ENCODE data around the gene SYTL5.

SYTL5 gene

DNA sequence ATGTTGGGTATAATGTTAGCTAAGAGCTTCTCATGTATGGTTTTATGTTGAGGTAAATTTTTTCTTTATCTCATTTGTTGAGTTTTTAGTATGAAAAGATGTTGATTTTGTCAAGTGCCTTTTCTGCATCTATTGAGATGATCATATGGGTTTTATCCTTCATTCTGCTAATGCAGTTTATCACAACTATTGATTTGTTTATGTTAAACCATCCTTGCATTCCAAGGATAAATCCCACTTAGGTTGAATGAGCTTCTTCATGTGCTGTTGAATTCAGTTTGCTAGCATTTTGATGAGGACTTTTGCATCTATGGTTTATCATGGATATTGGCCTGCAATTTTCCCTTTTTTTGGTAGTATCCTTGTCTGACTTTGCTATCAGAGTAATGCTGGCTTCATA, 93.3 kb downstream of the SYTL5 start:
- no peak for DNase-seq

DNA sequence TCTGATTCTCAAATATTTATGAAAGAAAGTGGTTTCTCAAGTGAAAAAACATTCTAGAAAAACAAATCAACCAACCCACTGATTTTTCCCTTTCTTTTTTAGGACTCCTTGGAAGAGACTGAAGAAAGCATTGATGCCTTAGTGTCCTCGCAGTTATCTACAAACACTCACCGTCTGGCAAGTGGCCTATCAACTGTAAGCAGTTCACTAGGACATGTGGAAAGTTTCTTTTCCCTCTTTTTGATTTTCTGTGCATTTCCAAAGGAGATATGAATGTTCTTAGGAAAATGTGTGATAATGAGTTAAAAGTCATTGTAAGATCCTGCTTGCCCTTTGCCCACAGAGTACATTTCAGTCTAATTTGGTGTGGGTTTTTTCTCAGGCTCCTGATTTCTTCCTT, 95.9 kb downstream of the SYTL5 start:
- DNase-seq: no peak

DNA sequence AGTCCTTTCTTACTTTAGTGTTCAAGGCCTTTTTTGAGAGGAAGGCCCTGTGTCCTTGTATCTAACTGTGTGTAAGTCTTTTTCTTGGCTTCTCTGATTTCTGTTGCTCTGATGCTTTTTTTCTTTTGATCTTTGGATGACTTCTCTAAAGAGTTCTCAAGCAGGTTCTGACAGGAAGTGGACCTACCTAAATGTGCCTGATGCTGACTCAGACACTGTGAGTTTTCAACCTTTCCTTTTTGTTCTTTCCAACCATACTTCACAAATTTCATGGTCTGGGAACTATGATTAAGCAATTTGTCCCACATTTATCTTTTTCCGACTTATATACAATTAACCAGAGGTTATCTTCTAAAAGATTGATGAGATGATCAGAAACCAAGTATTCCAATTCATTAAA, 96.5 kb downstream of the SYTL5 start:
- DNase-seq: no peak

DNA sequence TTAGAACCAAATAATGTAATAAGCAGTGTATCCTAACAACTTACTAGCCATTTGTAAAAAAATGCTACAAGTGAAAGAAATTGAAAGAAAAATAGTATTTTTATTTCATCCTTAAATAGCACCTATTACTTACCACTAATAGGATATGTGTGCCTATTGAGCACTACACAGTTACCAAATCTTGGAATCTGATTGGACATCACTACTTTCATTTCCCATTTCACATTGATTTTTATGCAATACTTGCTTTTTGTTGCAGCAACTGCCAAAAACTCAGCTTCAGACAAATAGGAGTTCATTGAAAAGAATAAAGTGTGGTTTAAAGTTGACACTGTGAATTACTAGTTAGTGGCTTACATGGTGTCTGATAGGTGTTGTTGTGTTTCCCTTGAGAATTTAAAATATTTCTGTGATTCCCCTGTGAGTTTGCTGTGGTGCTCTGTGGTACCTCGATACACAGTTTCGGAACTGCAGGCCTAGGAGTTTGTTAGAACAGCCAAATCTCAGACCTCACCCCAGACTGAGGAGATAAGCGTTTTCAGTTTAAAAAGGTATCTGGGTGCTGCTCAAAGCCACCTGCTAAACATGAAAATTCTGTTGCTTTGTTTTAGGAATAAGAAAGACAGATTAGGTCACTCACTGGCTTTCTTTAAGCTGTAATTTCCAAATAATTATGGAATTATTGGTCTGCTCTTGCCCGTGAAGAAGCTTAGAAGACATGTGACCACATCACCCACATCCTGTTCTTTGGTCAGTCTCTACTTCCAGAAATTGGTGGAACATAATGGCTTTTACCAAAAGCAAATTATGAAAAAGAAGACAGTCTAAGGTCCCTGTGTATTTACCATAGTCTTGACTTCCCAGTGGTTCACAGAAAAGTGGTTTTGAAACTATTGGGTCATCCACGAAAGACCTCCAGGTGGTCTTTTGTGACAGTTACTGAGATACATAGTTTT, 97.8 kb downstream of the SYTL5 start:
- DNase-seq: no peak

DNA sequence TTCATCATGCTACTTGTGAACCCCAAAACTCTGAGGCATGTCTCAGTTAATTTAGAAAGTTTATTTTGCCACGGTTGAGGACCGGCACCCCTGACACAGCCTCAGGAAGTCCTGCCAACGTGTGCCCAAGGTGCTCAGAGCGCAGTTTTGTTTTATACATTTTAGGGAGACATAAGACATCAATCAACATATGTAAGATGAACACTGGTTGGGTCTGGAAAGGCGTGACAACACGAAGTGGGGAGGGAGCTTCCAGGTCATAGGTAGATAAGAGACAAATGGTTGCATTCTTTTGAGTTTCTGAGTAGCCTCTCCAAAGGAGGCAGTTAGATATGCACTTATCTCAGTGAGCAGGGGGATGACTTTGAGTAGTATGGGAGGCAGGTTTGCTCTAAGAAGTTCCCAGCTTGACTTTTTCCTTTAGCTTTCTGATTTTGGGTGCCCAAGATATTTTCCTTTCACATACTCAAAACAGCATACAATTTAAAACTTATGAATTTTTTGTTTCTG, 98.9 kb downstream of the SYTL5 start:
- no peak for DNase-seq

DNA sequence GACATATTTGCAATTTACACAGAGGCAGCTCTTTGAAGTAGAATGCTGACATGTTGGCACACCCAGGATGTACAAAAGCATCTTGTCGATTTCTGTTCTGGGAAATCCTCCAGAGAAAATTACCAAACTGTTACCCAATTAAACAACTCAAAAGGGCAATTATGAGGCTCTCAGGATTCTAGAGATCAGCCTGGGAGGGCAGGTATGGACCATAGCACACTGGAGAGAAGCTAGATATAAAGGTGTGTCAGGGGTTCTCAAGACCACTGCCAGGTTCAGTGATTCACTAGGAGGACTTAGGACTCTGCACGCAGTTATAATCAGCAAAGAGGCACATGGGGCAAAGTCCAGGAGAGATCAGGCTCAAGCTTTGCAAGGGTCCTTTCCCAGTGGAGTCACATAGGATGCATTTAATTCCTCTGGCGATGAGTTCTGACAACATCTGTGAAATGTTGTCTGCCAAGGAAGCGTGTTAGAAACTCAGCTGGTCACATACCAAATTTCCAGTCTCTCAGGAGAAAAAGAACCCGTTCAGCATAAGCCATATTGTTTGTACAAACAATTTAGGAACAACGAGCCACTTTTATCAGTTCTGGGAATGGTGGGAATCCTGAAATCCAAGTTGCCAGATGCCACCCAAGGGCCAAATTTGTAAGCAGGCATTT, 100.8 kb downstream of the SYTL5 start:
- no peak for DNase-seq

DNA sequence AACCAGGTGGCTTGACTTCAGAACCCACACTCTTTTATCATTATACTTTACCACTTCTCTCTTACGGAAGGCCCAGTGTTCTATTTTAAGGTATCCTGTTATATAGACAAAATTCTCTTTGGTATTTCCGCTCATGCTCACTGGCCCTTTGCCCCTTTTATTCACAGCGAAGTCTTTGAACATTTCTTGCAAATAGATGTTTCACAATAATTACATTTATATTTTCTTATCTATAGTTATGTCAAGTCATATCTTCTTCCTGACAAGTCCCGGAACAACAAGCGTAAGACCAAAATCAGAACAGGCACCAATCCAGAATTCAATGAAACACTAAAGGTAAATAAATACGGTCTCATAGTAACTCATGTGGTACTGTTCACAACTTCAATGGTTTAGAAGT, 102.0 kb downstream of the SYTL5 start:
- DNase-seq: no peak

DNA sequence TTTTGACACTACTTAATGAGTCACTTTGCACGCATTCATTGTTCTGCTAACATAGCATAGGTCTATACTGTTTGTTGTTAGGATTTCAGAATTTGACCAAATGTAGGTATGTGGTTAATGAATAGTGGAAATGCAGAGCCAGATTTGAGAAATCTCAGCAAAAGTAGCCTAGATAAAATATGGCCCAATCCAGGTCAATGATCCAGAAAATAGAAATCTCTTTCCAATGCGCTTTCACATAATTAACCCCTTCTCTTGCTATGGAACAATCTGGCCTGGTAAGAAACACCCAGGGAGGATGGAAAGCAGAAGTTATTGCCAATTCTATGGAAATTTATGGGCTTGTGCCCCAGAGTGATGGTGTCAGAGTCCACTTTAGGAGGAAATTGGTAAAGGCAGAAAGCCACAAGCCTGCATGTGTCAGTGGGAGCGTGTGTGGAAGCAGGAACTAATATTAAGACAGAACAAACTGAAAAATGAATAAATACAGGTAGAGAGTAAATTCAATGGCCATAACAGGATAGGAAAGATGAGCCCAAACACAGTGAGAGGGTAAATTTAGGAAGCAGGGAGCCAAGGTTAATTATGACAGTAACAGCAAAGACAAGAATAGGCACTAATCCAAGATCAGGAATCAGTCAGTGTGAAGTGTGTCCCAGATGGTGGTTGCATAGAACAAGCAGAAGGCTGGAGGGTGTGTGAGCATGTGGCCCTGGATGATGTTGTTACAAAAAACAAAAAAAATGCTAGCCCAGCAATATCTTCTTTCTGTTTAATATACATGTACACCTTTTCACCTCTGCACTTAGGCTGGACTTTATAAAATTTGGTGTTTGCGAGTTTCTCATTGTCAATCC, 102.9 kb downstream of the SYTL5 start:
- no peak for DNase-seq

DNA sequence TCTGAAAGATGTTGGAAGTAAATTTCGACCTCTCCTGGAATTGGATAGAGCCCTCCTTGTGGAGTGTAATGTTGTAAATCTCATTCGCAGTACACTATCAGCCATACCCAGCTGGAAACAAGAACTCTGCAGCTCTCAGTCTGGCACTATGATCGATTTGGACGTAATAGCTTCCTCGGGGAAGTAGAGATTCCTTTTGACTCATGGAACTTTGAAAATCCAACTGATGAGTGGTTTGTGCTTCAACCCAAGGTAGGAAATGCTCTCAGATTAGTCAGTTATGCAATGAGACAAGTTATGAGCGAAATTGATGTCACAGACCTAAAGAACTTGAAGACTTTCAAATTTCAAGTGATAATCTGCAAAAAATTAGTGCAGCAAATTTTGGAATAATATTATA, 103.9 kb downstream of the SYTL5 start:
- no peak for DNase-seq

DNA sequence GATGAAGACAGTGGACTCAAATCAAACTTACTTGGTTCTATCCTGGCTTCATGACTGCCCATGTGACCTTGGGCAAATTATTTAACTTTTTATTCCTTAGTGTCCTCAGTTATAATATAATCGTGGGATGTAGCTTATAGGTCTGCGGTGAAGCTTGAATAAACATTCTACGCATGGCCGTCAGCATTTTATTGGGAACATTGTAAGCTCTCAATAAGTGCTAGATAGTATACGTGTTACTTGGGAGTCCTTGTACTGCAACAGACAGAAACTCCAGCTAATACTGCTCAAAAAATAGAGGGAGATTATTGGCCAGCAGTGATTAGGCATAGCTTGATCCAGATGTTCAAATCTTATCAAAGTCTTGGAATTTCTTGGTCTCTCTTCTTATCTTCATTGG, 104.8 kb downstream of the SYTL5 start:
- no peak for DNase-seq

DNA sequence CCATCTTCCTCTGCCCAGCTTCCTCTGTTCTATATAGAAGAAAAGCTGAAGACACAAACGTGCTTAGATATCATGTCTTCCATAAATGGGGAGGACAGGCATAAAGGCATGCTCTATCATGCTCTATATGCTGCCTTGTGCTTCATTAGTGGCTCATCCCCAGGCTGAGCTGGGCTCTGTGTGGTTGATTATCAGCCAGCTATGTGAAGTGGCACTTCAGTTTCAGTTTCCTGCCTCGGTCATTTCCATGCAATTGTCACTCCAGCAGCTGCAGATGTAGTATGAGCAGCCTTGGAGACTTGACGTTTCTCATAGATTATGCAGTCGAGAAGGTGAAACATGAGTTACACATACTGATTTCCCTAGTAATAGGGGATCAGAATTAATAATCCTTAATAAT, 106.2 kb downstream of the SYTL5 start:
- DNase-seq: no peak

DNA sequence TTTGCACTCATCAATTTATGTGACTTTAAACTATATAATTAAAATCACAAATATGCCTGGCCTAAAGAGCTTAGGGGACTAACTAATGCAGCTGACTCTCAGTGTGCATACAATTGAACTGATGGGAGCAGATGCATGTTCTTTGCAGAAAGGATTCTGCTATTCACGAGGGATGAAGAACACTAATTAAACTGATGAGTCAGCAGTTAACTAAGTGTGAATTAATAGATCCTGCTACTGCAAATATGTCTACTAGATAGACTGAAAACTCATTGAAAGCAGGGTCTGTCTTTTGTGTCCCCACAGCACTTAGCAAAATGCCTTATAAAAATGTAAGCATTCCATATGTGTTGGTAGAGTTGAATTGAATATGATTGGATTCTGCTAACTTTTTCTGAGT, 110.4 kb downstream of the SYTL5 start:
- DNase-seq: no peak

DNA sequence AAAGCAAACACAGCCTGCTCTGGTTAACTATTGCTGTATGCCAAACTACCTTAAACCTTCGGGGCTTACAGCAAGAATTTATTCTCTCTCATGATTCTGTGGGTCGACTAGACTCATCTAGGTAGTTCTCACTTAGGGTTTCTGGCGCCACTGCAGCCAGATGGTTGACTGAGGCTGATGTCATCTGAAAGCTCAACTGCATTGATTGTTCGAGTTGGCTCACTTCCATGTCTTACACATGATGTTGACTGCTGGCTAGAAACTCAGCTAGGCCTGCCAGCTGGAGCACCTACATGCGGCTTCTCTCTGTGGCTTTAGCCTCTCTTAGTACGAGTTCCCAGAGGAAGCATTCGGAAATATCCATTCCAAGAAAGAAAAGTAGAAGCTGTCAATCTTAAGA, 111.1 kb downstream of the SYTL5 start:
- DNase-seq: no peak

DNA sequence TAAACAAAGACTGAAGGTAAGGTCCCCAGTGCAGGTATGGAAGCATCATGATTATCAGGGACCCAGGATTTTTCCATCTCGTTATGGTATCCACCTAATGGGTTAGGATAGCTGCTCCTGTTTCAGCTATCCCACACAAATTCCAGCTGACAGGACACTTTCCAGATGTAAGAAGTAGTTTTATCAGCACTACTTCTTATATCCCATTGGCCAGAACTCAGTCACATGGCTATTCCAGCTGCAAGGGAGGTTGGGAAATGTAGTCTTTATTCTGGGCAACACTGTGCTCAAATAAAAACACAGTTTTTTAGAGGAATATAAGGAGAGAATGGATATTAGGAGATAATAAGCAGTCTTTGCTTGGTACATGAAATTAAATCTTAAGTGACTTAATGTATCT, 117.6 kb downstream of the SYTL5 start:
- no peak for DNase-seq

DNA sequence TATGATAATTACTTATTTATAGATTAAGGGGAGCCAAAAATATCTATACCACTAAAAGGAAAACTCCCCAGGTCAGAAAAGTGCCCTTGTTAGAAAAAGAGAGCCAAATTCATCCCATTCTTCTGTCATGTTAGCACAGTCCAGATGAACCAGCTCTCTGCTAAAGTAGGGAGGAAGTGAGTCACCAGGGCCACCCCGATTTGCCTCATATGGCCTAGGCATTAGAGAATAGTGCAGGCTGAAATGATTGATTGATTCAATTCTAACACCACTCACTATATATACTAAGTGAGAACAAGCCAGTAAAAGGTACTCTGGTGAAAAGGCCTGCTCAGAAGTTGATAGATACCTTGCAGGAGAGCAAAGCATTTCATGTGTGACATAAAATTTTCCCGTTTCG, 119.8 kb downstream of the SYTL5 start:
- no peak for DNase-seq

DNA sequence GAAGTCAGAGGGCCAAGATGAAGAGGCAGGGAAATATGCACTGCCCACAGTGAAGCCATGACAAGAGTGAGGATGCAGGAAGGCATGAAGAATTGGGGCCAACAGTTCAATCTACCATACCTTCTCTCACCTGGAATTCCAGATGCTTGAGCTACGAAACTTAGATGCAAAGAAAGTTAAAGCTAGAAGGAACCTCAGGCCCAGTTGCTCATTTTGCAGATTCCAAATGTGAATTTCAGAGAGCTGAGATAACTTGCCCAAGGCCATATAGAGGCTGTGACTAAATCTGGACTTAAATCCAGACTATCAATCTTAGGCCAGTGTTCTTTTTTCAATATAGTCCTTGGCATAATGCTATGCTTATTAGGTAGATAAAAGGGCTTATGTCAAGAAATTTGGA, 121.6 kb downstream of the SYTL5 start:
- DNase-seq: no peak

DNA sequence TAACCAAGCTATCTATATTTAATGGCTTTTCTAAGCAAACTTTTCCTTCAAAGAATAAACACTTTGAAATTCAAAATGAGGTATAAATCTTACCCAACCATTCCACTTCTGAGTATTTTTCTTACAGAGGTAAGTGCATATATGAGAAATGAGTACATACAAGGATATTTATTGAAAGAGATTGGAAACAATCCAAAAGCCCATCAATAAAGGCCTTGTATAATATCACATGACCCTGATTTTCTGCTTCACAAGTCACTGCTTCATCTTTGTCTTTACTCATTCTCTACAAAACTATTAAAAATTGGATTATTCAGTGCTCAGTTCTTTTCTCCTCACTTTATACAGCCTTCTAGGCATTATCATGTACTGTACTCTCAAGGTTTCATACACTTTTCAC, 123.0 kb downstream of the SYTL5 start:
- no peak for DNase-seq

DNA sequence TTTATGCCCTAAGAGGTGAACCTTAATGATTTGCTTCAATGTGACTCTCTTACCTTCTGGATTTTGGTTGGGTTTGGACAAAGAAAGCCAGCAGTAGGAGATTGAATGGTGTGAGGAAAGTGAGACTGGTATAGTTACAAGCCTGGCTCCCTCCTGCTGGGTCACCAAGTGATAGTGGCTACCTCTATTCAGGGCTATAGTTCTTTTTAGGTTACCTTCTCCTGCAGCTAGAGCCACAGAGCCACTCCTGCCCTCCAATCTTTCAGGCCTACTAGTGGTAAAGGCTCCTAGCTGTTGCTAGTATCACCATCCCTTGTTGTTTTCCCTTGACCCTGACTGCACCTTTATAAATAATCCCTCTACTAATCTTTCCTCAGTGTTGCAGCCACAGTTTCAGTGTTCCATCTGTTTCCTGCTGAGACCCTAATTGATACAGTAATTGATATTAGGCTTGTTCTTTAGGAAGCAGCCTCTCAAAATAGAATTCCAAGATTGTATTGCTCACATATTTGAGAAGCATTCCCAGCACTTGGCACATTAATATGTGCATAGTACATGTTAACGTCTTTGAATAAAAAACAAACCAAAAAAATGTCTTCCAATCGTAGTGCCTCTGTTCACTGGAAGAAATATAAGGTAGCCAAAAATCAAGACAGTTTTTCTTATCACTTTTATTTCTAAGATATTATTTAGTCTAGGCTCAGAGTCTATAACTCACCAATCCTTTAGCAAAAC, 132.0 kb downstream of the SYTL5 start:
- no peak for DNase-seq

DNA sequence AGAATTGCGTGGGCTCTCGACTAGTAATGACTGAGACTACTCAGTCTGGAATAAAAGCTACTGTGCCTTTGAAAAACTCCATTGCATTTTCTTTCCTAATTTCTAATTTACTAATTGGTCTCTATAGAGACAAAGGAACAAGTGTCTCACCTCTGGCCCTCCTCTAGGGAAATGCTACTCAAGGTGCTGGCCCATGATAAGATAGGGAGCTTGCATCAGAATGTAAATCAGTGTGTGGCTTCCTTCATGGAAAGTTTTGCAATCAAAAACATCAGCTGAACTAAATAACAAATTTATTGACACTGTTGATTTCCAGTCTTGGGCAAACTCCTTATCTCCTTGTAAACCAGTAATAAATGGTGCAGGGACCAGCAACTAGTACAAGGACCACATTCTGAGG, 132.5 kb downstream of the SYTL5 start:
- no peak for DNase-seq

DNA sequence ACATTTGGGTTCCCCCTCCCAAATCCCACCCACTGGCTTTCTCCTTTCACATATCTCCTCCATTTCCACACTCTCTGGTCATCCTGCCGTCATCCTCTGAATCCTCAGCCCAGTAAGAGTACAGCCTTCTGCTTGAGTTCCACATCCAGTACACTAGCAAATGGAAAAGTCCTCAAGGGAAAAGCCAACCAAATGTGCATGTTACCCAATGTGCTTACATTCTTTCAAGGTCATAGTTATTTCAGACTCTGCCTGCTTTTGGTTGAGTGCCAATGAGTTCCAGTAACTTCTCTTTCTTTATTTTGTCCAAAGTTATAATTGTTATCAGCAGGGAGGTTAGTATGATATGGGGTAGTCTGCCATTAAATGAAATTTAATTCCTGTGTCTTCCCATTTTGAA, 136.3 kb downstream of the SYTL5 start:
- DNase-seq: no peak

DNA sequence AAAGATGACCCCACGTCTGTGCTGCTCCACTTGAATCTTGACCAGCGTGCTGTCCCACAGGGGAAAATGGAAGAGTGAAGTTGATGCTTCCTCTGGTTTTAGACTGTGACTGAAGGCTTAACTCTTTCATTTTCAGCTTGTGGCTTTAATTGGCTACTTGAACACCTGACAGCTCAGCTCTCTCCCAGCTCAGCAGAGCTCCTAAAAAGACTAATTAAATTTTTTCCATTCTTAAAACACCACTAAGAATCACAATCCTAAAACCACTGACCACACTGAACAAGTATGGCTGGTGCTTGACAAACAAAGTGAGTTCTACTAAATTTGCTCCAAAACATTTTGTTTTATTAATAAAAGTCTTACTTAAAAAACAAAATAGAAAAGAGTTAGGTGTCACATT, 142.7 kb downstream of the SYTL5 start:
- DNase-seq: no peak

DNA sequence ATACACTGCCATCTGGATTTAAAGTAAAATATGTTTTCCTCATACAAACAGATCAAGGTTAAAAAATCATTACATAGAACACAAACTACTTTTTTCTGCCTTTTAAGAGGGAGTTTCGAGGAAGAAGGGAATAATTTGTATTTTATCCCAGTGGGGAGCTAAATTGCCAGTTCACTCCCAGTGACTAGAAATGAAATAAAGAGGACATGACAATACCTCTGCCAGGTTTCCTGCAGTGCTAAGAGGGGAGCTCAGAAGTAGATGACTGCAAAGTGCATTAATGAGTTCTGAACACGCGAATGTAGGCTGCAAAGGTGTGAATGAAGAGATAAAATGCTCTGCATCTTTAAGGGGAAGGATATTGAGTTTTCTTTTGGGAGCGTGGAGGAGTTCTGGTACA, 144.6 kb downstream of the SYTL5 start:
- no peak for DNase-seq

DNA sequence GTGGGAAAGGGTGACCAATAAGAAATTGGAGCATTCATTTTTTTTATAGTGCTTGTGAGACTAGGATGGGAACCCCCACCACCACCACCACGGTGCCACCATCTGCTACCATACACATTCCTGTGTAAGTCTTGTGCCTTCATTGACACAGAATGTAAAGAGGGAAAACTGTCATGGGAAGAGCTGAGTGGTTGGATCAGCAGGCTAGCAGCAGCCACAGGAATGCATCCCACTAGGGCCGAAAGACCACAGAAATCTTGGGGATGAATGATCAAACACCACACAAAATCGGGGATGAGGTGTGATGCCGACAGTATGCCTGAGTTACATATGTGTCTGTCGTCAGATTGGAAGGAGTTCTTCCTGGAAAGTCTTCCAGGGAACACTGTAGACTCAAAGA, 145.1 kb downstream of the SYTL5 start:
- DNase-seq: no peak

All from suppressor macrophage treated with lipopolysaccharide for 4 hours (primary cell).